Osteoblast (primary cell): ENCODE data around the gene PIP5KL1. TPM values are rescaled to one million over a fixed set of nuclear protein-coding genes. Genes with fewer than 3 reads are reported as not detected.

Experiments
- DNase-seq: peaks from one replicate; pipeline ENCODE4 v3.0.0; 2011; ENCODE audit warnings: low spot score, mixed read lengths; ENCODE audit not compliant: insufficient read length; ENCODE audit errors: missing footprints
- H2AFZ ChIP-seq: 2 replicates; pipeline ENCODE4 v1.6.0; 2011; ENCODE audit warnings: mild to moderate bottlenecking, low read length
- H3K27ac ChIP-seq: 2 replicates; pipeline ENCODE4 v1.5.1; 2011; ENCODE audit warnings: mild to moderate bottlenecking, low read depth, low read length, moderate library complexity
- H3K27me3 ChIP-seq: 2 replicates; pipeline ENCODE4 v1.6.0; 2012; ENCODE audit warnings: mild to moderate bottlenecking, control low read depth, inconsistent platforms, low read length, moderate library complexity; ENCODE audit not compliant: insufficient read depth
- H3K36me3 ChIP-seq: 2 replicates; pipeline ENCODE4 v1.5.1; 2011; ENCODE audit warnings: mild to moderate bottlenecking, low read length, control low read depth, moderate library complexity; ENCODE audit not compliant: insufficient read depth
- H3K4me1 ChIP-seq: 2 replicates; pipeline ENCODE4 v1.5.1; 2011; ENCODE audit warnings: mild to moderate bottlenecking, low read length, control low read depth, moderate library complexity; ENCODE audit not compliant: insufficient read depth
- H3K4me2 ChIP-seq: 2 replicates; pipeline ENCODE4 v1.6.0; 2011; ENCODE audit warnings: mild to moderate bottlenecking, low read length; ENCODE audit not compliant: insufficient read depth
- H3K4me3 ChIP-seq: fragments of 200-600 bp; sonication (generic); 3 replicates; pipeline ENCODE4 v1.5.1; 2012; ENCODE audit warnings: mild to moderate bottlenecking, low read length, inconsistent platforms; ENCODE audit not compliant: insufficient read depth
- H3K79me2 ChIP-seq: 2 replicates; pipeline ENCODE4 v1.6.0; 2012; ENCODE audit warnings: mild to moderate bottlenecking, low read length, control low read depth, inconsistent platforms; ENCODE audit not compliant: insufficient read depth
- H3K9me3 ChIP-seq: 2 replicates; pipeline ENCODE4 v1.5.1; 2011; ENCODE audit warnings: low read depth, low read length, control low read depth
- H4K20me1 ChIP-seq: 2 replicates; pipeline ENCODE4 v1.6.0; 2012; ENCODE audit warnings: mild to moderate bottlenecking, low read length, control low read depth; ENCODE audit not compliant: insufficient read depth
- total RNA-seq: library from RNA; depleted of rRNA; stranded (reverse); fragments of >200 nt; gene quantifications from 2 replicates; pipeline ENCODE4 v1.2.3, GENCODE V29; 2012
- TF ChIP-seq, protein P1 (sequence below): IDR thresholded peaks from 2 replicates; pipeline ENCODE4 v1.5.1; 2011; ENCODE audit warnings: mild to moderate bottlenecking, low read depth, low read length, moderate library complexity; ENCODE audit errors: extremely low read depth

Gene PIP5KL1
- total RNA-seq, 1 donor: 2.2 TPM

DNA sequence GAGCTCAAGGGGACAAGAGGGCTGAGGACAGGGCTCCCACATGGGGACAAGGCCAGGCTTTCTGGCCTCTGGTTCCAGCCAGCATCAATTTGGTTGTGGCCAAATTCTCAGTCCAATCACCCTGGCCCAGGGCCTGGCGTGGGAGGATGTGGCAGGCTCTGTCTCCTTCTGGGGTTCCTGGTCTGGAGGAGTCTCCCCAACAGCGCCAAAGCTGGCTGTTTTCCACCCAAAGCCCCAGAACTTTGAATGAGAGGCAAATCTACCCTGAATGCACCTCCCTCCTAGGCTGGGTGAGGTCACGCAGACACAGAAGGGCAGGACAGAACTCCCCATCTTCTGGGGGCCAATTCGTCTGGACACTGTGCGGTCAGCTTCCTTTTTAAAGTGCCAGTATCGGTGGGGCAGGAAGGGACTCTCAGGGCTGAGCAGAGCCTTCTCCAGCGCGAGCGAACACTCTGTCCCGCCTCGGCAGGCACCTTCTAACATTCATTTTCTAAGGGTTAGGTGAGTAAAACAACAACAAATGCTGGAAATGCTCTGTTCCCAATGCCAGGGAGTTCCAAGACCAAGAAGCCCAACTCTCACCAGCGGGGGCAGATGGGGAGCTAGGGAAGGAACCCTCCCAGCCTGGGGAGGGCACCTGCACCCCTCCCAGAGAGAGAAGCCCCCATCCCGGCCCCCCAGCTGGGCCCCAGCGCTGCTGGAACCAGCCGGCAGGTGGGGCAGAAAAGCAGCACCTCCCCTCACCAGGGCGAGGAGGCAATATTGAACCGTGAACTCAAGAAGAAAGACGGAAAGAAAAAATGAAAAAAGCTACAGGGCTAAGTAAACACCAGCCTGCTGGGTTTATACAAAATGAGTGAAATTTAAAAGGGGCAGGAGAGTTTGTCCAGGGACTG is 10.7 kb upstream of the PIP5KL1 start:
- Histone ChIP-seq H3K79me2 (peaks cover 24% of the 10 kb centered on the region), H3K36me3 (peaks cover 22% of the 10 kb centered on the region), H3K4me3 (no peak overlapping the region), H4K20me1 (peaks cover 17% of the 10 kb centered on the region), H2AFZ (no peak overlapping the region), H3K9me3 (no peaks in the 10 kb centered on the region), H3K4me1 (peaks cover 20% of the 10 kb centered on the region), H3K27me3 (no peaks in the 10 kb centered on the region), H3K4me2 (no peak overlapping the region), H3K27ac (no peak overlapping the region)
- TF ChIP-seq, protein P1, sequence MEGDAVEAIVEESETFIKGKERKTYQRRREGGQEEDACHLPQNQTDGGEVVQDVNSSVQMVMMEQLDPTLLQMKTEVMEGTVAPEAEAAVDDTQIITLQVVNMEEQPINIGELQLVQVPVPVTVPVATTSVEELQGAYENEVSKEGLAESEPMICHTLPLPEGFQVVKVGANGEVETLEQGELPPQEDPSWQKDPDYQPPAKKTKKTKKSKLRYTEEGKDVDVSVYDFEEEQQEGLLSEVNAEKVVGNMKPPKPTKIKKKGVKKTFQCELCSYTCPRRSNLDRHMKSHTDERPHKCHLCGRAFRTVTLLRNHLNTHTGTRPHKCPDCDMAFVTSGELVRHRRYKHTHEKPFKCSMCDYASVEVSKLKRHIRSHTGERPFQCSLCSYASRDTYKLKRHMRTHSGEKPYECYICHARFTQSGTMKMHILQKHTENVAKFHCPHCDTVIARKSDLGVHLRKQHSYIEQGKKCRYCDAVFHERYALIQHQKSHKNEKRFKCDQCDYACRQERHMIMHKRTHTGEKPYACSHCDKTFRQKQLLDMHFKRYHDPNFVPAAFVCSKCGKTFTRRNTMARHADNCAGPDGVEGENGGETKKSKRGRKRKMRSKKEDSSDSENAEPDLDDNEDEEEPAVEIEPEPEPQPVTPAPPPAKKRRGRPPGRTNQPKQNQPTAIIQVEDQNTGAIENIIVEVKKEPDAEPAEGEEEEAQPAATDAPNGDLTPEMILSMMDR: no peak
- DNase-seq: no peak

DNA sequence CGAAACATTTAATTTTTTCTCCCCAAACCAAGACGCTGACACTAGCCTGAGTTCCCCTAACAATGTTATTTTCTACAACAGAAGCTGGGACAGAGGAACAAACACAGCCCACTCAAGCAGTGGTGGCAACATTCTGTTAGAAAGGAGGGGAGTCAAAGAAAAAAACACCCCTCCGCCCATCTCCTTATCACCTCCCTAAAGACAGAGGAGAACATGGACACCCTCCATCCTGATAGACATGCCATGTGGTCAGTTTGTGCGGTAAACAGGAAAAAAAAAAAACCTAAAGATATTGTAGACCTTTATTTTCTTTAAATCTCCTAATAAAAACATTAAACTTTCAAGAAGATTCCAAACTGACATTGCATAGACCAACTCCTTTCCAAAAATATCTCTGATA is 10.0 kb upstream of the PIP5KL1 start:
- Histone ChIP-seq H3K36me3 (peaks cover 22% of the 10 kb centered on the region), H3K4me2 (no peak overlapping the region), H3K9me3 (no peaks in the 10 kb centered on the region), H4K20me1 (peaks cover 23% of the 10 kb centered on the region), H3K27me3 (no peaks in the 10 kb centered on the region), H3K4me1 (peaks cover 27% of the 10 kb centered on the region), H2AFZ (no peak overlapping the region), H3K4me3 (no peak overlapping the region), H3K79me2 (peaks cover 31% of the 10 kb centered on the region), H3K27ac (no peak overlapping the region)
- DNase-seq: no peak
- TF ChIP-seq, protein P1: no peak

DNA sequence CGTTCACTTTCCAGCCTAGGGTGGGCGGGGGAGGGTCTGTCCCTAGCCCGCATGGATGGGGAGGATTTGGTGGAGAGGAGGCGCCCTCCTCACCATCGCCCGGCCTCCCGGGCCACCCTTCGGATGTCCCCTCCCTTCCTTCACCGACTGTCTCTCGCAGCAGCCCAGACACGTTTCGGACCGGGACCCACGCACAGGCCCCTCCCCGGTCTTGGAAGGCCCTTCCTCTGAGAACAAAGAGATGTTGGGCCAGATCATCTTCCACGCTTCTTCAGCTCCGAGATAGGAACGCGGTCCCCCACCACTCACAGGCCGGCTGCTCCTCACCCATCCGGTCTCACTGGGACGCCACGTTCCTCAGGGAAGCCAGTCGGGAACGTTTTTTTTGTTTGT is 7.7 kb upstream of the PIP5KL1 start:
- Histone ChIP-seq H3K4me1 (peaks cover 32% of the 10 kb centered on the region), H3K36me3 (peaks cover 27% of the 10 kb centered on the region), H3K4me3 (peak overlapping the region; percentile 98), H3K79me2 (peaks cover 42% of the 10 kb centered on the region), H3K4me2 (peak overlapping the region; percentile 97), H3K27me3 (no peaks in the 10 kb centered on the region), H3K9me3 (no peaks in the 10 kb centered on the region), H3K27ac (no peak overlapping the region), H4K20me1 (peaks cover 19% of the 10 kb centered on the region), H2AFZ (peak overlapping the region; percentile 91)
- TF ChIP-seq, protein P1: no peak
- DNase-seq: peak; percentile 26
